ENCODE data around the gene CNTN4. TPM values are rescaled to one million over a fixed set of nuclear protein-coding genes. Genes with fewer than 3 reads are reported as not detected.

Gene CNTN4
- total and polyA plus RNA-seq, 9 donors, result 0.35 to 16.7 (median 3.0) TPM

- H3K36me3 ChIP-seq, result no peaks in the 10 kb centered on the region
- 73 to 78% (median 76%) methylated on average over 1 of the region's 1 CpG for WGBS, 3 donors
- no peak overlapping the region for H3K4me3 ChIP-seq
- intact Hi-C loops (cut with DNase I), result no loop called here
- H3K27me3 ChIP-seq, result no peaks in the 10 kb centered on the region
- no peak overlapping the region for H3K27ac ChIP-seq
- no peak for TF ChIP-seq POLR2A (IDR thresholded peaks at IDR 0.05)
- TF ChIP-seq EP300 (IDR thresholded peaks at IDR 0.05), result no peak
- TF ChIP-seq CTCF (IDR thresholded peaks at IDR 0.05), result no peak
- H3K9me3 ChIP-seq, result no peaks in the 10 kb centered on the region
- no peak for DNase-seq
- H3K4me1 ChIP-seq (ENCODE audit: insufficient read depth), result peaks cover 2% of the 10 kb centered on the region
These were observed 674.1 kb downstream of the CNTN4 start for GRCh38 chr3:2772803-2773202.

- no peaks in the 10 kb centered on the region for H3K9me3 ChIP-seq
- no peaks in the 10 kb centered on the region for H3K27me3 ChIP-seq
- no peaks in the 10 kb centered on the region for H3K36me3 ChIP-seq
- no peak overlapping the region for H3K27ac ChIP-seq
- 68 to 80% (median 73%) methylated on average over 5 of the region's 5 CpGs for WGBS, 3 donors
- H3K4me1 ChIP-seq (ENCODE audit: insufficient read depth), result peaks cover 2% of the 10 kb centered on the region
- intact Hi-C loops (cut with DNase I), result no loop called here
- DNase-seq, result no peak
- no peak overlapping the region for H3K4me3 ChIP-seq
- no peak for TF ChIP-seq EP300 (IDR thresholded peaks at IDR 0.05)
- no peak for TF ChIP-seq POLR2A (IDR thresholded peaks at IDR 0.05)
- no peak for TF ChIP-seq CTCF (IDR thresholded peaks at IDR 0.05)
These were observed 676.0 kb downstream of the CNTN4 start for GRCh38 chr3:2774481-2775249.

- H3K9me3 ChIP-seq, result no peaks in the 10 kb centered on the region
- H3K27me3 ChIP-seq, result no peaks in the 10 kb centered on the region
These were observed 684.6 kb downstream of the CNTN4 start for GRCh38 chr3:2783261-2783660.

GRCh38 chr3:2784627-2785026, 686.0 kb downstream of the CNTN4 start:
- H3K9me3 ChIP-seq, result no peaks in the 10 kb centered on the region
- H3K36me3 ChIP-seq, result no peaks in the 10 kb centered on the region
- H3K27me3 ChIP-seq, result no peaks in the 10 kb centered on the region
- TF ChIP-seq POLR2A (IDR thresholded peaks at IDR 0.05) (no peak), EP300 (IDR thresholded peaks at IDR 0.05) (no peak), CTCF (IDR thresholded peaks at IDR 0.05) (no peak)
- H3K4me1 ChIP-seq (ENCODE audit: insufficient read depth), result no peaks in the 10 kb centered on the region
- WGBS, 3 donors, result 70 to 88% (median 88%) methylated on average over 2 of the region's 2 CpGs
- no peak overlapping the region for H3K4me3 ChIP-seq
- H3K27ac ChIP-seq, result no peak overlapping the region
- intact Hi-C loops (cut with DNase I), result no loop called here
- no peak for DNase-seq

More at GRCh38 chr3:2783261-2783660, 684.6 kb downstream of the CNTN4 start:
- no peak for DNase-seq
- TF ChIP-seq EP300 (IDR thresholded peaks at IDR 0.05) (no peak), CTCF (IDR thresholded peaks at IDR 0.05) (no peak), POLR2A (IDR thresholded peaks at IDR 0.05) (no peak)
- Histone ChIP-seq H3K4me3 (no peak overlapping the region), H3K4me1 (ENCODE audit: insufficient read depth) (no peaks in the 10 kb centered on the region), H3K36me3 (no peaks in the 10 kb centered on the region), H3K27ac (no peak overlapping the region)
- 58 to 73% (median 63%) methylated on average over 2 of the region's 2 CpGs for WGBS, 3 donors
- intact Hi-C loops (cut with DNase I), result no loop called here

Measured in ovary (tissue), 9 donors.